H1 (cell line): ENCODE data around the gene CUL9. TPM values are rescaled to one million over a fixed set of nuclear protein-coding genes. Genes with fewer than 3 reads are reported as not detected.
"Not testable (repeated sequence)": the region's sequence is repeated elsewhere in the genome, so short reads cannot be mapped to it uniquely, and the experiment has no call there.

Experiments used
- CTCF ChIA-PET: fragments of 300-600 bp; sonication (Branson Sonifier 250); formaldehyde crosslinking; loops from one replicate; lab custom pipeline; 2021; ENCODE audit not compliant: partially characterized antibody; lab: Charles Lee
- POLR2A ChIA-PET: fragments of 300-600 bp; sonication (Branson Sonifier 250); formaldehyde crosslinking; loops from one replicate; lab custom pipeline; 2021; ENCODE audit warnings: inconsistent platforms; ENCODE audit not compliant: partially characterized antibody; lab: Charles Lee
- DNase-seq, 2 experiments: peaks; one replicate each; pipeline versions ENCODE4 v3.0.0 to v3.0.0-alpha.2; 2010 to 2022; ENCODE audit warnings: low spot score in 2 of 2, low read depth in 1 of 2, mixed read lengths in 1 of 2
- FAIRE-seq: peaks from 2 replicates; lab custom pipeline; 2011; peaks lifted over from hg19 to GRCh38; lab: Jason Lieb, UNC
- H2AFZ ChIP-seq: 2 replicates; pipeline ENCODE4 v1.8.1; 2012; ENCODE audit warnings: low read length, inconsistent platforms
- H2AK5ac ChIP-seq: 2 replicates; pipeline ENCODE4 v1.6.1; 2013; ENCODE audit warnings: low read depth, low read length
- H2BK120ac ChIP-seq: replicated peaks from 2 replicates; pipeline ENCODE3; 2013; ENCODE audit warnings: low read depth, low read length, inconsistent platforms
- H2BK12ac ChIP-seq: 2 replicates; pipeline ENCODE4 v1.6.1; 2013; ENCODE audit warnings: low read depth, low read length
- H2BK15ac ChIP-seq: 2 replicates; pipeline ENCODE4 v1.6.1; 2013; ENCODE audit warnings: low read length
- H2BK20ac ChIP-seq: 2 replicates; pipeline ENCODE4 v1.6.1; 2013; ENCODE audit warnings: low read length
- H2BK5ac ChIP-seq: 2 replicates; pipeline ENCODE4 v1.6.1; 2013; ENCODE audit warnings: low read depth, low read length
- H3K14ac ChIP-seq: 2 replicates; pipeline ENCODE4 v1.6.1; 2013; ENCODE audit warnings: inconsistent platforms; ENCODE audit not compliant: insufficient read length
- H3K18ac ChIP-seq: 2 replicates; pipeline ENCODE4 v1.6.1; 2013; ENCODE audit warnings: low read length; ENCODE audit errors: extremely low read depth
- H3K23ac ChIP-seq: 2 replicates; pipeline ENCODE4 v1.6.1; 2013; ENCODE audit warnings: inconsistent platforms; ENCODE audit not compliant: insufficient read length
- H3K23me2 ChIP-seq: 2 replicates; pipeline ENCODE4 v1.6.1; 2013; ENCODE audit warnings: low read depth, low read length
- H3K27ac ChIP-seq: 2 replicates; pipeline ENCODE4 v1.6.1; 2011; ENCODE audit warnings: low read depth, low read length, inconsistent platforms
- H3K27me3 ChIP-seq, 4 experiments: replicated peaks in 1 of 4; 1 replicate in 1 of 4; 2 replicates in 3 of 4; pipeline versions ENCODE4 v1.6.1 to v1.8.1; 2011 to 2013; ENCODE audit warnings: low read length in 3 of 4, mild to moderate bottlenecking in 3 of 4, inconsistent platforms in 2 of 4, mixed read lengths in 2 of 4, moderate library complexity in 1 of 4; ENCODE audit not compliant: control insufficient read depth in 3 of 4, insufficient read depth in 3 of 4; ENCODE audit errors: extremely low read depth in 1 of 4
- H3K36me3 ChIP-seq, 4 experiments: 2 replicates each; pipeline versions ENCODE4 v1.6.1 to v1.8.1; 2011 to 2013; ENCODE audit warnings: mild to moderate bottlenecking in 4 of 4, low read length in 3 of 4, moderate library complexity in 2 of 4, control low read depth in 1 of 4, inconsistent platforms in 1 of 4; ENCODE audit not compliant: insufficient read depth in 4 of 4, control insufficient read depth in 2 of 4
- H3K4ac ChIP-seq: replicated peaks from 2 replicates; pipeline ENCODE3; 2013; ENCODE audit warnings: low read length, low read depth, mixed read lengths, inconsistent platforms; ENCODE audit not compliant: insufficient read length
- H3K4me1 ChIP-seq, 4 experiments: replicated peaks in 1 of 4; 1 replicate in 1 of 4; 2 replicates in 3 of 4; pipeline versions ENCODE4 v1.6.1 to v1.8.1; 2011 to 2013; ENCODE audit warnings: low read length in 3 of 4, inconsistent platforms in 2 of 4, mixed read lengths in 1 of 4; ENCODE audit not compliant: insufficient read depth in 4 of 4, control insufficient read depth in 3 of 4
- H3K4me2 ChIP-seq, 2 experiments: 2 replicates each; pipeline versions ENCODE4 v1.6.1 to v1.8.1; 2011 to 2013; ENCODE audit warnings: low read depth in 2 of 2, low read length in 2 of 2, control low read depth in 1 of 2, inconsistent platforms in 1 of 2, mild to moderate bottlenecking in 1 of 2; ENCODE audit not compliant: insufficient read depth in 1 of 2
- H3K4me3 ChIP-seq, 4 experiments: fragments of 200-600, 300-600 bp in 1 of 4; sonication (generic), shearing (Covaris generic), sonication (Bioruptor Twin) in 1 of 4; 2 replicates each; pipeline versions ENCODE4 v1.5.1 to v1.8.1; 2011 to 2016; ENCODE audit warnings: low read length in 4 of 4, low read depth in 3 of 4, control low read depth in 2 of 4, inconsistent platforms in 2 of 4, mild to moderate bottlenecking in 2 of 4, mixed read lengths in 1 of 4, moderate library complexity in 1 of 4; ENCODE audit not compliant: insufficient read depth in 2 of 4; ENCODE audit errors: extremely low read depth in 1 of 4
- H3K56ac ChIP-seq: replicated peaks from 2 replicates; pipeline ENCODE3; 2013; ENCODE audit warnings: low read depth, mild to moderate bottlenecking, mixed read lengths, low read length, inconsistent platforms; ENCODE audit not compliant: insufficient read length
- H3K79me1 ChIP-seq: 2 replicates; pipeline ENCODE4 v1.6.1; 2013; ENCODE audit warnings: low read depth, low read length, control low read depth
- H3K79me2 ChIP-seq, 2 experiments: 2 replicates each; pipeline versions ENCODE4 v1.6.1 to v1.8.1; 2012 to 2013; ENCODE audit warnings: low read length in 2 of 2, mild to moderate bottlenecking in 2 of 2, inconsistent platforms in 1 of 2; ENCODE audit not compliant: insufficient read depth in 2 of 2, control insufficient read depth in 1 of 2
- H3K9ac ChIP-seq, 4 experiments: replicated peaks in 1 of 4; 1 replicate in 1 of 4; 2 replicates in 3 of 4; pipeline versions ENCODE4 v1.6.1 to v1.8.1; 2011 to 2013; ENCODE audit warnings: low read depth in 3 of 4, low read length in 3 of 4, control low read depth in 2 of 4, mild to moderate bottlenecking in 2 of 4, moderate library complexity in 2 of 4, inconsistent platforms in 1 of 4; ENCODE audit errors: extremely low read depth in 1 of 4
- H3K9me3 ChIP-seq, 2 experiments: 2 replicates each; pipeline versions ENCODE4 v1.6.1 to v1.8.1; 2012 to 2013; ENCODE audit warnings: mild to moderate bottlenecking in 2 of 2, moderate library complexity in 2 of 2, control low read depth in 1 of 2, inconsistent platforms in 1 of 2, low read depth in 1 of 2, low read length in 1 of 2, mixed read lengths in 1 of 2; ENCODE audit not compliant: insufficient read depth in 2 of 2
- H4K20me1 ChIP-seq, 2 experiments: replicated peaks in 1 of 2; 2 replicates each; pipeline versions ENCODE3 to v1.8.1; 2011 to 2013; ENCODE audit warnings: inconsistent platforms in 2 of 2, low read length in 2 of 2, mild to moderate bottlenecking in 1 of 2; ENCODE audit not compliant: insufficient read depth in 2 of 2, control insufficient read depth in 1 of 2
- H4K5ac ChIP-seq: 2 replicates; pipeline ENCODE4 v1.6.1; 2013; ENCODE audit warnings: low read length, low read depth, mixed read lengths, inconsistent platforms; ENCODE audit not compliant: insufficient read length
- H4K8ac ChIP-seq: 2 replicates; pipeline ENCODE4 v1.8.0; 2013; ENCODE audit warnings: mild to moderate bottlenecking, moderate library complexity, low read length, inconsistent platforms; ENCODE audit not compliant: insufficient read depth; ENCODE audit errors: extremely low read depth
- H4K91ac ChIP-seq: replicated peaks from 2 replicates; pipeline ENCODE3; 2013; ENCODE audit warnings: low read length, mixed read lengths, inconsistent platforms; ENCODE audit not compliant: insufficient read length
- WGBS, 2 experiments: shearing (Covaris generic) in 1 of 2; methylation state at CpG; one replicate each; pipeline versions ENCODE4 v1.1.6 to v1.1.7; 2013 to 2015; ENCODE audit warnings: low lambda C conversion rate in 2 of 2, mixed read lengths in 2 of 2, inconsistent platforms in 1 of 2, low coverage in 1 of 2, missing lambda C conversion rate in 1 of 2; ENCODE audit not compliant: insufficient replicate concordance in 2 of 2, insufficient coverage in 1 of 2, insufficient read length in 1 of 2; ENCODE audit errors: extremely low coverage in 1 of 2, missing lambda C conversion rate in 1 of 2; 5-methylcytosine and 5-hydroxymethylcytosine counted together
- polyA plus RNA-seq, 7 experiments: library from polyadenylated mRNA; depleted of rRNA in 3 of 7; stranded (reverse) in 5 of 7; unstranded in 2 of 7; fragments of >200 nt in 5 of 7; fragments of 200-250 nt in 2 of 7; gene quantifications; 1 replicate in 5 of 7; 2 replicates in 1 of 7; 4 replicates in 1 of 7; pipeline versions ENCODE4 v1.2.1 to v1.2.3, GENCODE V29; 2011 to 2013; ENCODE audit warnings: missing spikeins in 2 of 7, mixed read lengths in 2 of 7
- total RNA-seq: library from RNA; stranded (reverse); fragmentation: NEBNext Ultra II Directional; extraction: Animal tissue kit (Norgen Biotek cat#: 25700); gene quantifications from 2 replicates; pipeline ENCODE4 v1.2.1, GENCODE V29; 2021

The CUL9 gene
- total and polyA plus RNA-seq, 2 of the 8 experiments (the other 6 are each of a cell fraction or from before 2014, with no cell fraction given), result 7.7 to 9.8 TPM

GRCh38 chr6:43139973-43140372 lies 42.0 kb upstream of the CUL9 start:
- not testable (repeated sequence) for DNase-seq, H4K5ac ChIP-seq, H3K56ac ChIP-seq, H3K79me2 ChIP-seq, H3K18ac ChIP-seq, H3K27ac ChIP-seq, H2AK5ac ChIP-seq, H2BK15ac ChIP-seq, H2BK5ac ChIP-seq, H2BK120ac ChIP-seq, H3K4me1 ChIP-seq, H2BK20ac ChIP-seq, H3K27me3 ChIP-seq, H3K23ac ChIP-seq, H3K36me3 ChIP-seq, H3K14ac ChIP-seq, H4K20me1 ChIP-seq, H3K4ac ChIP-seq, H3K23me2 ChIP-seq, H2BK12ac ChIP-seq, H3K4me2 ChIP-seq, H3K9ac ChIP-seq, H3K9me3 ChIP-seq, H4K91ac ChIP-seq, H3K4me3 ChIP-seq, H3K79me1 ChIP-seq, FAIRE-seq, H2AFZ ChIP-seq, H4K8ac ChIP-seq
- WGBS, 2 experiments, result 93% methylated on average over 11 of the region's 11 CpGs; no CpG with 5 or more reads in 1 of the 2 experiments
- ChIA-PET POLR2A (interaction anchor here (0.7 kb wide), 1 partner anchor 85 kb away, joined by 4 read pairs; no protein-coding TSS in a partner anchor), CTCF (interaction anchor here (0.7 to 0.9 kb wide), 3 partner anchors 10 to 84 kb away, joined by 3 read pairs; no protein-coding TSS in a partner anchor)
